C4-2B (cell line): ENCODE results near the gene MEOX1.

Source experiments
- H3K27ac ChIP-seq: fragments of 450-650 bp; 2 replicates; pipeline ENCODE4 v1.5.1; 2017
- CTCF ChIP-seq: fragments of 450-650 bp; conservative IDR thresholded peaks from 2 replicates; pipeline ENCODE4 v1.5.1; 2017; ENCODE audit warnings: mild to moderate bottlenecking
- ZFX ChIP-seq: fragments of 450-650 bp; IDR thresholded peaks from 2 replicates; pipeline ENCODE4 v1.6.1; 2017

Gene MEOX1

GRCh38 chr17:43637563-43638323 lies 24.0 kb downstream of the MEOX1 start:
- no peak overlapping the region for H3K27ac ChIP-seq
- no peak for TF ChIP-seq CTCF
- TF ChIP-seq ZFX = no peak

GRCh38 chr17:43636426-43636825 lies 25.3 kb downstream of the MEOX1 start:
- TF ChIP-seq CTCF = no peak
- TF ChIP-seq ZFX = no peak

GRCh38 chr17:43634591-43635125 lies 27.1 kb downstream of the MEOX1 start:
- TF ChIP-seq CTCF = no peak
- no peak for TF ChIP-seq ZFX
- no peak overlapping the region for H3K27ac ChIP-seq

More at GRCh38 chr17:43636426-43636825, 25.3 kb downstream of the MEOX1 start:
- no peak overlapping the region for H3K27ac ChIP-seq

GRCh38 chr17:43632221-43632620 lies 29.5 kb downstream of the MEOX1 start:
- no peak overlapping the region for H3K27ac ChIP-seq
- TF ChIP-seq CTCF = no peak
- TF ChIP-seq ZFX = no peak

GRCh38 chr17:43631429-43631828 lies 30.3 kb downstream of the MEOX1 start:
- TF ChIP-seq ZFX (no peak), CTCF (no peak)

GRCh38 chr17:43628089-43628650 lies 33.6 kb downstream of the MEOX1 start:
- H3K27ac ChIP-seq = no peak overlapping the region
- no peak for TF ChIP-seq CTCF
- TF ChIP-seq ZFX = no peak

More at GRCh38 chr17:43631429-43631828, 30.3 kb downstream of the MEOX1 start:
- H3K27ac ChIP-seq = no peak overlapping the region

GRCh38 chr17:43627653-43628052 lies 34.1 kb downstream of the MEOX1 start:
- no peak for TF ChIP-seq ZFX
- TF ChIP-seq CTCF = no peak
- no peak overlapping the region for H3K27ac ChIP-seq
